ENCODE data around the gene CDH23. TPM values are rescaled to one million over a fixed set of nuclear protein-coding genes. Genes with fewer than 3 reads are reported as not detected.

Gene CDH23
- total RNA-seq, 1 experiment from 2014 or later: 0.02 TPM

GRCh38 chr10:71547876-71548846 is 151.4 kb downstream of the CDH23 start:
- no peaks in the 10 kb centered on the region for H3K4me1 Mint-ChIP-seq (ENCODE audit: insufficient read depth, unreplicated experiment)
- TF ChIP-seq CTCF (IDR thresholded peaks at IDR 0.05; ENCODE audit: unreplicated experiment): peak; percentile 36
- peak; percentile 56 for DNase-seq (ENCODE audit: unreplicated experiment)
- intact Hi-C loops (cut with micrococcal nuclease): no loop called here
- CTCF ChIA-PET: interaction anchor here (0.6 to 1.6 kb wide), 4 partner anchors 8 to 160 kb away, joined by 3 to 6 read pairs (median 3); no protein-coding TSS in a partner anchor
- no peaks in the 10 kb centered on the region for H3K36me3 Mint-ChIP-seq (ENCODE audit: insufficient read depth, unreplicated experiment)
- no peak overlapping the region for H3K27ac Mint-ChIP-seq (ENCODE audit: low read depth, unreplicated experiment)
- H3K9me3 Mint-ChIP-seq (ENCODE audit: unreplicated experiment): no peaks in the 10 kb centered on the region
- H3K27me3 Mint-ChIP-seq (ENCODE audit: insufficient read depth, unreplicated experiment): no peaks in the 10 kb centered on the region
- POLR2A ChIA-PET: no interaction called here
- H3K4me3 Mint-ChIP-seq (ENCODE audit: unreplicated experiment): no peak overlapping the region
- no TSS peak for BruUV-seq (replicated peaks)

- H3K9me3 Mint-ChIP-seq (ENCODE audit: unreplicated experiment): no peaks in the 10 kb centered on the region
- no peaks in the 10 kb centered on the region for H3K4me1 Mint-ChIP-seq (ENCODE audit: insufficient read depth, unreplicated experiment)
- intact Hi-C loops (cut with micrococcal nuclease): no loop called here
- H3K36me3 Mint-ChIP-seq (ENCODE audit: insufficient read depth, unreplicated experiment): no peaks in the 10 kb centered on the region
- ChIA-PET POLR2A (no interaction called here), CTCF (interaction anchor here (0.6 to 1.6 kb wide), 3 partner anchors 10 to 119 kb away, joined by 5 to 7 read pairs (median 6); no protein-coding TSS in a partner anchor)
- no peak for DNase-seq (ENCODE audit: unreplicated experiment)
- H3K4me3 Mint-ChIP-seq (ENCODE audit: unreplicated experiment): no peak overlapping the region
- H3K27ac Mint-ChIP-seq (ENCODE audit: low read depth, unreplicated experiment): no peak overlapping the region
- no TSS peak for BruUV-seq (replicated peaks)
- TF ChIP-seq CTCF (IDR thresholded peaks at IDR 0.05; ENCODE audit: unreplicated experiment): no peak
- H3K27me3 Mint-ChIP-seq (ENCODE audit: insufficient read depth, unreplicated experiment): peaks cover 13% of the 10 kb centered on the region
Observed at GRCh38 chr10:71549766-71550533, 153.2 kb downstream of the CDH23 start.

GRCh38 chr10:71550628-71551027 is 153.9 kb downstream of the CDH23 start:
- peaks cover 17% of the 10 kb centered on the region for H3K27me3 Mint-ChIP-seq (ENCODE audit: insufficient read depth, unreplicated experiment)
- no peaks in the 10 kb centered on the region for H3K4me1 Mint-ChIP-seq (ENCODE audit: insufficient read depth, unreplicated experiment)
- CTCF ChIA-PET: interaction anchor here (0.6 kb wide), 1 partner anchor 120 kb away, joined by 5 read pairs; no protein-coding TSS in a partner anchor
- POLR2A ChIA-PET: no interaction called here
- H3K27ac Mint-ChIP-seq (ENCODE audit: low read depth, unreplicated experiment): no peak overlapping the region
- DNase-seq (ENCODE audit: unreplicated experiment): no peak
- no peaks in the 10 kb centered on the region for H3K9me3 Mint-ChIP-seq (ENCODE audit: unreplicated experiment)
- intact Hi-C loops (cut with micrococcal nuclease): no loop called here
- TF ChIP-seq CTCF (IDR thresholded peaks at IDR 0.05; ENCODE audit: unreplicated experiment): no peak
- BruUV-seq (replicated peaks): no TSS peak
- no peaks in the 10 kb centered on the region for H3K36me3 Mint-ChIP-seq (ENCODE audit: insufficient read depth, unreplicated experiment)
- H3K4me3 Mint-ChIP-seq (ENCODE audit: unreplicated experiment): no peak overlapping the region

- BruUV-seq (replicated peaks): no TSS peak
- POLR2A ChIA-PET: no interaction called here
- Mint-ChIP-seq H3K4me1 (ENCODE audit: insufficient read depth, unreplicated experiment) (no peaks in the 10 kb centered on the region), H3K9me3 (ENCODE audit: unreplicated experiment) (no peaks in the 10 kb centered on the region), H3K27me3 (ENCODE audit: insufficient read depth, unreplicated experiment) (peaks cover 30% of the 10 kb centered on the region), H3K36me3 (ENCODE audit: insufficient read depth, unreplicated experiment) (no peaks in the 10 kb centered on the region), H3K4me3 (ENCODE audit: unreplicated experiment) (no peak overlapping the region), H3K27ac (ENCODE audit: low read depth, unreplicated experiment) (no peak overlapping the region)
- no peak for DNase-seq (ENCODE audit: unreplicated experiment)
- intact Hi-C loops (cut with micrococcal nuclease): no loop called here
- TF ChIP-seq CTCF (IDR thresholded peaks at IDR 0.05; ENCODE audit: unreplicated experiment): no peak
- CTCF ChIA-PET: no interaction called here
Observed at GRCh38 chr10:71551970-71552369, 155.2 kb downstream of the CDH23 start.
